Endothelial cell of umbilical vein (primary cell): ENCODE measurements around the gene ACBD5. TPM values are rescaled to one million over a fixed set of nuclear protein-coding genes. Genes with fewer than 3 reads are reported as not detected.

Experiments
- BruUV-seq: library from RNA; stranded (reverse); fragments of 400-500 nt; replicated peaks from 2 replicates; lab custom pipeline; 2021; lab: Mats Ljungman, UMichigan
- CTCF ChIA-PET: fragments of 300-600, 350-600 bp; sonication (Branson Sonifier 250); formaldehyde crosslinking; loops from one replicate; lab custom pipeline; 2021; ENCODE audit warnings: antibody characterized with exemption, inconsistent platforms; lab: Charles Lee
- POLR2A ChIA-PET: fragments of 300-600, 350-600 bp; sonication (Branson Sonifier 250); formaldehyde crosslinking; loops from one replicate; lab custom pipeline; 2021; ENCODE audit warnings: antibody characterized with exemption, inconsistent platforms; lab: Charles Lee
- DNase-seq: peaks from one replicate; pipeline ENCODE4 v3.0.0-alpha.2; 2011; ENCODE audit warnings: low read depth, low spot score
- FAIRE-seq: peaks from 2 replicates; lab custom pipeline; 2011; peaks lifted over from hg19 to GRCh38; lab: Jason Lieb, UNC
- H2AFZ ChIP-seq: 2 replicates; pipeline ENCODE4 v1.6.0; 2012; ENCODE audit warnings: low read depth, low read length, control low read depth, inconsistent platforms
- H3K27ac ChIP-seq: 2 replicates; pipeline ENCODE4 v1.5.1; 2011; ENCODE audit warnings: low read depth, mild to moderate bottlenecking, control low read depth, low read length, moderate library complexity; ENCODE audit not compliant: insufficient read depth
- H3K27me3 ChIP-seq, 2 experiments: 2 replicates each; pipeline versions ENCODE4 v1.6.0 to v1.6.1; 2011; ENCODE audit warnings: low read length in 2 of 2, mixed read lengths in 1 of 2; ENCODE audit not compliant: control insufficient read depth in 2 of 2, insufficient read depth in 2 of 2
- H3K36me3 ChIP-seq, 2 experiments: 2 replicates in 1 of 2; 3 replicates in 1 of 2; pipeline ENCODE4 v1.5.1; 2011; ENCODE audit warnings: low read length in 2 of 2, mild to moderate bottlenecking in 1 of 2, moderate library complexity in 1 of 2; ENCODE audit not compliant: control insufficient read depth in 2 of 2, insufficient read depth in 2 of 2; ENCODE audit errors: extremely low read depth in 1 of 2
- H3K4me1 ChIP-seq: 3 replicates; pipeline ENCODE4 v1.5.1; 2011; ENCODE audit warnings: mild to moderate bottlenecking, low read length; ENCODE audit not compliant: control insufficient read depth, insufficient read depth; ENCODE audit errors: extremely low read depth
- H3K4me2 ChIP-seq: 2 replicates; pipeline ENCODE4 v1.6.1; 2011; ENCODE audit warnings: low read length, control low read depth, mixed read lengths; ENCODE audit not compliant: insufficient read depth
- H3K4me3 ChIP-seq, 3 experiments: fragments of 200-600 bp in 1 of 3; sonication (generic), shearing (Covaris generic) in 1 of 3; replicated peaks in 1 of 3; 2 replicates each; pipeline ENCODE4 v1.5.1; 2011 to 2016; ENCODE audit warnings: control low read depth in 3 of 3, low read length in 3 of 3, mild to moderate bottlenecking in 2 of 3, inconsistent platforms in 1 of 3, low read depth in 1 of 3, moderate library complexity in 1 of 3; ENCODE audit not compliant: insufficient read depth in 1 of 3
- H3K79me2 ChIP-seq: 2 replicates; pipeline ENCODE4 v1.6.0; 2012; ENCODE audit warnings: low read length, inconsistent platforms; ENCODE audit not compliant: control insufficient read depth, insufficient read depth
- H3K9ac ChIP-seq: replicated peaks from 2 replicates; pipeline ENCODE3; 2011; ENCODE audit warnings: low read length, control low read depth; ENCODE audit not compliant: insufficient read depth; ENCODE audit errors: extremely low read depth
- H3K9me1 ChIP-seq: replicated peaks from 3 replicates; pipeline ENCODE4 v1.6.0; 2011; ENCODE audit warnings: mild to moderate bottlenecking, low read length; ENCODE audit not compliant: control insufficient read depth, insufficient read depth; ENCODE audit errors: extremely low read depth
- H3K9me3 ChIP-seq: replicated peaks from 2 replicates; pipeline ENCODE4 v1.5.1; 2012; ENCODE audit warnings: low read length, inconsistent platforms; ENCODE audit not compliant: control insufficient read depth, insufficient read depth
- H4K20me1 ChIP-seq: replicated peaks from 2 replicates; pipeline ENCODE3; 2011; ENCODE audit warnings: mild to moderate bottlenecking, low read length; ENCODE audit not compliant: control insufficient read depth, insufficient read depth; ENCODE audit errors: extremely low read depth
- CTCF ChIP-seq, 2 donors: IDR thresholded peaks; 1 replicate in 1 of 2; 2 replicates in 1 of 2; pipeline ENCODE4 v1.5.1; 2011; ENCODE audit warnings: low read length in 2 of 2, mild to moderate bottlenecking in 2 of 2, moderate library complexity in 2 of 2, control low read depth in 1 of 2, inconsistent platforms in 1 of 2, low read depth in 1 of 2; ENCODE audit not compliant: insufficient read depth in 1 of 2; ENCODE audit errors: extremely low read depth in 1 of 2
- EZH2 ChIP-seq: IDR thresholded peaks from 2 replicates; pipeline ENCODE4 v1.6.1; 2012; ENCODE audit warnings: borderline replicate concordance, low read depth, mild to moderate bottlenecking, moderate library complexity, low read length, inconsistent platforms; ENCODE audit not compliant: severe bottlenecking
- FOS ChIP-seq: IDR thresholded peaks from 2 replicates; pipeline ENCODE4 v1.6.1; 2011; ENCODE audit warnings: mild to moderate bottlenecking, low read length, moderate library complexity, borderline replicate concordance; ENCODE audit not compliant: insufficient read depth
- GATA2 ChIP-seq: IDR thresholded peaks from 2 replicates; pipeline ENCODE4 v1.7.0; 2011; ENCODE audit warnings: low read depth, mild to moderate bottlenecking, moderate library complexity, mixed read lengths, low read length; ENCODE audit not compliant: insufficient read length, insufficient read depth
- JUN ChIP-seq: IDR thresholded peaks from 2 replicates; pipeline ENCODE4 v1.6.1; 2011; ENCODE audit warnings: borderline replicate concordance, low read depth; ENCODE audit not compliant: insufficient read length, insufficient read depth
- MAX ChIP-seq: IDR thresholded peaks from 2 replicates; pipeline ENCODE4 v1.6.1; 2011; ENCODE audit not compliant: insufficient read depth, insufficient read length
- MYC ChIP-seq: IDR thresholded peaks from one replicate; pipeline ENCODE4 v1.6.1; 2011; ENCODE audit warnings: mild to moderate bottlenecking, low read depth, low read length
- POLR2A ChIP-seq: IDR thresholded peaks from 2 replicates; pipeline ENCODE4 v1.6.1; 2012; ENCODE audit warnings: low read depth, mild to moderate bottlenecking, control low read depth, low read length
- POLR2AphosphoS5 ChIP-seq: IDR thresholded peaks from 2 replicates; pipeline ENCODE4 v1.6.1; 2012; ENCODE audit warnings: low read depth, mild to moderate bottlenecking, control low read depth, low read length, moderate library complexity; ENCODE audit not compliant: insufficient read depth
- dilution Hi-C: fragments of 300-500 bp; cut with MboI; formaldehyde crosslinking; loops from one replicate; pipeline ENCODE4 v1.15.0; 2019; ENCODE audit warnings: low sequenced_read_pairs; ENCODE audit not compliant: extremely low pct_ligation_motif_present
- intact Hi-C: fragments of 100-400 bp; cut with micrococcal nuclease; formaldehyde crosslinking; loops from one replicate; pipeline ENCODE4 v1.10.0; 2022
- polyA plus RNA-seq, 4 experiments: library from polyadenylated mRNA; depleted of rRNA in 3 of 4; stranded (reverse) in 3 of 4; unstranded in 1 of 4; fragments of >200 nt; gene quantifications; 2 replicates each; pipeline versions ENCODE4 v1.2.1 to v1.2.3, GENCODE V29; 2011 to 2012; ENCODE audit warnings: missing spikeins in 1 of 4
- total RNA-seq: library from RNA; stranded (reverse); gene quantifications from 2 replicates; pipeline ENCODE4 v1.2.3, GENCODE V29; 2021

ACBD5 gene
- total and polyA plus RNA-seq, 2 donors (not counting 3 experiments of a cell fraction or from before 2014, with no cell fraction given), result 6.6 to 21.5 TPM

GRCh38 chr10:27230022-27230421 is 10.6 kb downstream of the ACBD5 start:
- H2AFZ ChIP-seq, result no peak overlapping the region
- H3K79me2 ChIP-seq, result no peaks in the 10 kb centered on the region
- dilution Hi-C loops (no loop called here), intact Hi-C loops (no loop called here)
- no peak for DNase-seq
- no peaks in the 10 kb centered on the region for H3K9me3 ChIP-seq
- no peak overlapping the region for H3K9ac ChIP-seq
- H4K20me1 ChIP-seq, result no peaks in the 10 kb centered on the region
- FAIRE-seq, result no peak
- POLR2A ChIA-PET, result no interaction called here
- CTCF ChIA-PET, result no interaction called here
- H3K27me3 ChIP-seq, result no peaks in the 10 kb centered on the region
- H3K9me1 ChIP-seq, result no peaks in the 10 kb centered on the region
- H3K36me3 ChIP-seq, result peaks cover 0 to 3% of the 10 kb centered on the region in 2 experiments
- H3K4me2 ChIP-seq, result no peak overlapping the region
- no TSS peak for BruUV-seq
- H3K4me1 ChIP-seq, result no peaks in the 10 kb centered on the region
- H3K27ac ChIP-seq, result no peak overlapping the region
- H3K4me3 ChIP-seq, result no peak overlapping the region
- no peak for TF ChIP-seq MYC
- TF ChIP-seq CTCF (IDR thresholded peaks at IDR 0.05; ENCODE audit: extremely low read depth in 1 of 2, insufficient read depth in 1 of 2, low read depth in 1 of 2, low read length in 2 of 2), result no peak
- TF ChIP-seq GATA2, result no peak
- TF ChIP-seq FOS, result no peak
- TF ChIP-seq MAX, result no peak
- TF ChIP-seq POLR2A, result no peak
- TF ChIP-seq POLR2AphosphoS5, result no peak
- TF ChIP-seq JUN, result no peak
- no peak for TF ChIP-seq EZH2
